ENCODE measurements around the gene PLPP2. TPM values are rescaled to one million over a fixed set of nuclear protein-coding genes. Genes with fewer than 3 reads are reported as not detected.

PLPP2 gene
- total RNA-seq, 1 experiment from 2014 or later: 9.4 TPM

DNA sequence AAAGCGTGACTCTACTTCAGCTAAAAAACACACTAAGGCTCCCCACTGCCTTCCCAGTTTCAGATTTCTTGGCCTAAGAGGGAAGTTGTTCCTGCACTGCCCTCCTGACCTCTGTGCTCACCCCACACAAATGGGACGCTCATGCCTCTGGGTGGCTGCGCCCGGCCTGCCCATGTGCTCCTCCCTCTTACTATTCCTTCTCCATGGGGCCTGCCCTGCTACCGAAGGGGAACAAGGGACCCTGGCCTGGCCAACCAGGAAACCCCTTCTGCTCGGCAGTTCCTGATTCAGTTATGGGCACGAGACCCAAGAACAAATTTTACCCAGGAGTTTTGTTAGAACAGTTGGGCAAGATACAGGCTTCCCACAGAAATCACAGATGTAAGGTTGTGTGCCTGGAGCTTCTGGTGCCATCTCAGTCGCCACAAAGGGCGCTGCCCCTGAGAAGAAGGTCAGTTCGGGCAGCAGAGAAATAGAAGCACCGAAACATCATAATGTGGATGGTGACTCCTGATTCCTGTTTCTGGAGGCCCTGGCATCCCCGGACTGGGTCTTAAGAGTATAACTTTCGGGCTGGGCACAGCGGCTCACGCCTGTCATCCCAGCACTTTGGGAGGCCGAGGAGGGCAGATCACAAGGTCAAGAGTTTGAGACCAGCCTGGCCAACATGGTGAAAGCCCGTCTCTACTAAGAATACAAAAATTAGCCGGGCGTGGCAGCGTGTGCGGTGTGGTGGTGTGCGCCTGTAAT lies 5.4 kb upstream of the PLPP2 start:
- in situ Hi-C loops (cut with HindIII; ENCODE audit: low pct_unique_long_range_greater_than_20kb, low sequenced_read_pairs): no loop called here
- DNase-seq (ENCODE audit: low read depth, low spot score): no peak

DNA sequence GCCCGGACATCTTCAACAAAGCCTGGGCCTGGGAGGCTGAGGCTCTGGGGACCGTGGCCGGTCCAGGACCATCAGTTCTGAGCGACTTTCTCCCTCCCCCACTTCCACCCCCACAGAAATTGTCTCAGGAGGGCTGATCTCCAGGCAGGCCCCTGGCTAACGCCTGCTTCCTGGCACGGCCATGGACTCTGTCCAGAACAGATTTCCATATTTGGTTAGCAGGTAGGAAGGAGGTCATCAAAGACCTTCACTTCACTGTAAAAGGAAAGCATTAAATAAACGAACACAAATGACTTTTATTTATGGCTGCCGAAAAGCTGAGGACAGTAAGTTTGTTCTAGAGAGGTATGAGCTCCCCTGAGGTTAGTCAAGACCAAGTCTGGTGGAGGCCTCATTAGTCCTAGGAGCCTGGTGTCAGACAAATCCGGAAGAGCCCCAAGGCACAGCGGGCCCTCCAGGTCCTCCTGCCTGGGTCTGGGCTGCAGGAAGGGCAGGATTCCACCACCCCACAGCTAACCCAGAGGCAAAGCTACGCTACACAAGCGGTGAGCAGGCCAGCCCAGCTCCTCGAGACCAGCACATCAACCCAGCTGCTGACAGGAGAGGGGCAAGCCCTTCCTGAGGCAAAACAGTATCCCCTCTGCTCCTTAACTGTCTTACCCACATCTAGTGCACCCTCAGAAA lies 4.6 kb upstream of the PLPP2 start:
- in situ Hi-C loops (cut with HindIII; ENCODE audit: low pct_unique_long_range_greater_than_20kb, low sequenced_read_pairs): no loop called here
- no peak for DNase-seq (ENCODE audit: low read depth, low spot score)

DNA sequence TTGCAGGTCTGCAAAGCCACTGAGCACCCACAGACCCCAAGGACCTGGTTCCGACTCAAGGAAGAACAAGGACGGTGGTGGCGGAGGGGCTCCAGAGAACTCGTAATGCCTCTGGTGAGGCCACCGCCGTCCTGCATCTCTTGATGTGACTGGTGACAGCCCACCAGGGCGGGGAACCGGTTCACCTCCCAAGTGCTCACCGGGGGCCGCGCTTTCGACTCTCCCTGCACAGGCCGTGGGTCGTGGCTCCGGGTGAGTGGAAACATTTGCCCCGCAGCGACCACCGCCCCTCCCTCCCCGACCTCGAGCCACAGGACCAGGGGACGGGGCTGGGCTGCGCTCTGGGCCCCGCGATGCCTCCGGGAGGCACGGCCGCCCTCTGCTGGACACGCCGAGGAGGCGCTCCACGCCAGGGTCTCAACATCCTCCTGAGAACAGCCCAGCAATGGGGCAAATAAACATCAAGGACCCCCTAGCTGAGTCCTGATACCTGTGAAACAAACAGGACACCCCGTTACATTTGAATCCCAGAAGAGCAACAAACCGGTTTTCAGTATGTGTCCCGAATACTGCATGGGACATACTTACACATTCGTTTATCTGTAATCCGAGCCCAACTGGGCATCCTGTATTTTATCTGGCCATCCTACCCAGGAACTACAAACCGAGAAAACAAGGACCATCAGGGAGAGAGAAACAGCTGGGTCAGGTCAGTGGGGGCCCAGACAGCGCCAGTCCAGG lies 3.9 kb upstream of the PLPP2 start:
- DNase-seq (ENCODE audit: low read depth, low spot score): peak; percentile 31

DNA sequence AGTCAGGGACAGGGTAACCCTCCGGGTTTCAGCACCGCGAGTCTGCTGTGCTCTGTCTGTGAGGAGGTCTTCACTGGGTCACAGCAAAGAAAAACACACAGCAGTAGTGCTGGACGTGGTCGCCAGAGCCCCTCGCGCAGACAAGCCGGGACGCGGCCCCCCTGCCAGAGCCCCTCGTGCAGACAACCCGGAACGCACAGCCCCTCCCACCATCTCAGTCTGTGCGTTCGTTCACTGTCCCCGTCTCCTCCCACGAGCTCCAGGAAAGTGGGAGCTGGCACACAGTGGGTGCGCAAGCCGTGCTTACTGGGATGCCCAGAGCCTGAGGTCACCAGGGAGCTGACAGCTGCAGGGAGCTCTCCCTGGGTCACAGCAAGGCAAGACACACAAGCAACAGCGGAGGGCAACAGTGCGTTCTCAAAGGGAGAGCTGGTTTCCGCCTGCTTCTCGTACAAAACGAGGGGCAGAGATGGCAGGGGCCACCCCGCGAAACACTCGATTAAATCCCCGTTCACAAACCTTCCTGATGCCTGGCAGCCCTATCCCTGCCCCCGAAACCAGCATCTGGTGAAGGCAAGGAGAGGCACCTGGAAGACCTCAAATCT lies 3.2 kb upstream of the PLPP2 start:
- no peak for DNase-seq (ENCODE audit: low read depth, low spot score)
- in situ Hi-C loops (cut with HindIII; ENCODE audit: low pct_unique_long_range_greater_than_20kb, low sequenced_read_pairs): no loop called here

More for the DNA sequence above, 3.9 kb upstream of the PLPP2 start:
- in situ Hi-C loops (cut with HindIII; ENCODE audit: low pct_unique_long_range_greater_than_20kb, low sequenced_read_pairs): no loop called here

DNA sequence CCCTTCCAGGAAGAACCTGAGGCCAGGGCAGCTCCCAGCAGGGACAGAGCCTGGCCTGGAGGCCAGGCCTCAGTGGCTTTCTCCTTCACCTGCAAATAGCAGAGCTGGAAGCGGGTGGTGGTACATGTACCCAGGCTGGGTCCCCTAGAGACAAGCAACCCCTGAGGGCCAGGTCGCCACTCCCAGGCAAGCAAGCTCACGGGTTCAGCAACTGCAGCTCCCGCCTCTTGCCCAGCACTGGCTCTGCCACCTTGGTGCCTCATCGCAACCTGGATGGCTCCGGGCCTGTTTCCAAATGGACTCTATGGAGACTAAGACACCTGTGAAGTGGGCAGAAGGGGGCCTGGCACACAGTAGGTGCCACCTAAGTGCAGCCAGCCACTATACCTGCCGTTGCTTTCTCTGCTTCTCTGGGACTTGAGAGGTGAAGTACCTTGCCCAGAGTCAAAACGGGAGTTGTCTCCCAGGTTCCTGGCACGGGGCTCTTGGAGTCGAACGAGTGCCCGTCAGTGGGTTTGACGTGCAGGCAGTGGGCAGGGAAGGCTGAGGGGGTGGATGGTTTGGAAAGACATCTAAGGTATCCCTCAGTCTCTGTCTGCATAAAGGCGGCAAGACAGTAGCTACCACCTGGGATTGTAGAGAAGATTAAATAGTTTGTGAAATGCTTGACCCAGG lies 2.4 kb upstream of the PLPP2 start:
- in situ Hi-C loops (cut with HindIII; ENCODE audit: low pct_unique_long_range_greater_than_20kb, low sequenced_read_pairs): no loop called here

DNA sequence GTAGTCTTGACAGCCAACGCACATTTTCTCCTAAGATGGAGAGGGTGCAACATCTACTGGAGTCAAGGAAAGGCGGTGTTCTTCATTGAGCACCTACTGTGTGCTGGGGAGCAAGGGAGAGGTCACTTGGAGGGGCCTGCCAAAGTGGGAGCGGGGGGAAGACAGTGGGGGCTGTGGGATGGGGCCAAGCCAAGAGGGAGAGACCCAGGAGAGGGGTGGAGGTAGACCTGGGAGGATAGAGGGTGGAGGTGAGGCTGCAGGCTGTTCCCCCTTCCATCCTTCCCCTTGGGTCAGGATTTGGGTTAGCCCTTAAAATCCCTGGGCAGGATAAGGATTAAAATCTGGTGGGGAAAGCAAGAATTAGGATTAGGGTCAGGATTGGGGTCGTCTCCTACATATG lies 1.7 kb upstream of the PLPP2 start:
- in situ Hi-C loops (cut with HindIII; ENCODE audit: low pct_unique_long_range_greater_than_20kb, low sequenced_read_pairs): no loop called here
- no peak for DNase-seq (ENCODE audit: low read depth, low spot score)

More for the DNA sequence above, 2.4 kb upstream of the PLPP2 start:
- no peak for DNase-seq (ENCODE audit: low read depth, low spot score)

DNA sequence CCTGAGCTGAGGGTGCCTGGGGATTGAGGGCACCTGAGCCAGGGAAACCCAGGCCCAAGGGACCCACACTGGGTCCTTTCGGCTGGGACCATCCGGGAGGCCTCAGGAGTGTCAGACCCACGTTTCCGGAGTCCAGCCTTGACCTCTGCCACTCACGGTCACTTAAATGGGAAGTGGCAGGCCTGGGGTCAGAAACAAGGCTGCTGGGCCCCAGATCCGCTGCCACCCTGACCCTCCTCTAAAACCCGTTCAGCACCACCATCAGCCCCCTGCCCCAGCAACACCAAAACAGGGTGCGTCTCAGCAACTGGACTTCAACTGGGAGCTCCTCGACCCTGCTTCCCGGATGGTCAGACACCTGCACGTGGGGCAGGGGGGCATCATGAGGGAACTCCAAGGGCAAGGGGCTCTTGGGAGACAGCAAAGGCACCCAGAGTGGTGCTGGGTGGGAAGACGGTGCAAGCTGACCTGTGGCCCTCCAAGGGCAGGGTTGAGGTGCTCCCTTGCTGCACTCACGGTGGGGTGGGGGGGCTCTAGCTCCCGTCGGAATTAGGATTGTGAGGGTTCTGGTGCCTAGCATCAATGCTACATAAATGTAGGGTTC lies 1.2 kb upstream of the PLPP2 start:
- DNase-seq (ENCODE audit: low read depth, low spot score): no peak
- in situ Hi-C loops (cut with HindIII; ENCODE audit: low pct_unique_long_range_greater_than_20kb, low sequenced_read_pairs): no loop called here

DNA sequence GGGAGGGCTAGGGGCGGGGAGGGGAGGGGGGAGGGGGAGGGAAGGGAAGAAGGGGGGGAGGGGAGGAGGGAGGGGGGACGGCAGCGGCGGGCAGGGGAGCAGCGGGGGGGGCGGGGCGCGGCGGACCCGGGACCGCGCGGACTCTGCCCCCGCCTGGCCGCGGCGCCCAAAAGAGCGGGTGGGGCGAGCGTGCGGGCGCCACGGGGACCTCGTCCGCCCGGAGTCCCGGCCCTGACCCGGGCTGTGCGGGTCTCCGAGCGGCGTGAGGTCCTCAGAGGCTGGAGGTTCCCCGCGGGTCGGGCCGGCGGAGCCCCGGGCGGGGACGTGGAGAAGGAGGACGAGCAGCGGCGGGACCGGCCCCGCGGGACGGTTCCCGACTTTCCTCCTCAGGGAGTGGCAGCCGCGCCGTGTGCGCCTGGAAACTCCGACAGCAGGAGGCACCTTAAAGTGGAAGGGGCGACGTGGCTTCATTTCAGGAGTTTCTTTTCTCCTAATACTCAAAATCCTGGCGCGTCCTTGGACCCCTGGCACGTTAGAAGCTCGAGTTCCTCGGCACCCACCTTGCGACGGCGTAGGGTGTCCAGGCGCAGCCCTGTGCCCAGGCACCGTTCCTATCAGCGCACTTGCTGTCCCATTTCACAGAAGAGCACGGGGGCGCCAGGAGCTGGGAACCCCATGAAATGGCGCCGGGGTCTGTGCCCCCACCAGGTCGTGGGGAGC lies 518 bp upstream of the PLPP2 start:
- in situ Hi-C loops (cut with HindIII; ENCODE audit: low pct_unique_long_range_greater_than_20kb, low sequenced_read_pairs): no loop called here
- no peak for DNase-seq (ENCODE audit: low read depth, low spot score)

DNA sequence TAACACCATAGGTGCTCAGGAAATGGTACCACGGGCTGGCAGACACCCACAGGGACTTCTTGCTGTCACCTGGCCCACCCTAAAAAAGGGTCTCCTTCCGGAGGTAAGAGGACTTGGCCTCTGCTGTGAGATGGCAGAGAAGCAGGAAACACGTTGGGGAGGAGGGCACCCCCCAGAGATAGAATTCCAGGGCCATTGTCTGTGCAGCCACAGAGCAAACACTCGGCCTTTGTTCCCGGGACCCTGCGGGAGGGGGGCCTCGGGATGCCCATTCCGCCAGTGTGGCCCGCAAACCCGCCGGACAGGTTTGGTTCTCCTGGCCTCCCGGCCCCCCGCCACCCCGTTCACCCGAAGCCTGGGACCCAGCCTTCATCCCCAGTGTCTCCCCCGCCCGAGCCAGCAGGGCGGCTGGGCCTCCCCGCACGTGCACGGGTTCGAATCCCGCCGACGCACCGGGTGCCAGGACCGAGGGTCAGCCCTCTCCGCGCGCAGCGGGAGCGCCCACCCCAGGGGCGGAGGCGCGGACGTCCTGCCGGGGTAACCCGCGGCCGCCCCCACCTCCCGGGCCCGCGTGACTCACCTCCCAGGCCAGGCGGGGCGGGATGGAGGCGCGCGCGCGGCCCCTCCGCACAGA lies 714 bp downstream of the PLPP2 start:
- in situ Hi-C loops (cut with HindIII; ENCODE audit: low pct_unique_long_range_greater_than_20kb, low sequenced_read_pairs): no loop called here
- peak; percentile 13 for DNase-seq (ENCODE audit: low read depth, low spot score)

DNA sequence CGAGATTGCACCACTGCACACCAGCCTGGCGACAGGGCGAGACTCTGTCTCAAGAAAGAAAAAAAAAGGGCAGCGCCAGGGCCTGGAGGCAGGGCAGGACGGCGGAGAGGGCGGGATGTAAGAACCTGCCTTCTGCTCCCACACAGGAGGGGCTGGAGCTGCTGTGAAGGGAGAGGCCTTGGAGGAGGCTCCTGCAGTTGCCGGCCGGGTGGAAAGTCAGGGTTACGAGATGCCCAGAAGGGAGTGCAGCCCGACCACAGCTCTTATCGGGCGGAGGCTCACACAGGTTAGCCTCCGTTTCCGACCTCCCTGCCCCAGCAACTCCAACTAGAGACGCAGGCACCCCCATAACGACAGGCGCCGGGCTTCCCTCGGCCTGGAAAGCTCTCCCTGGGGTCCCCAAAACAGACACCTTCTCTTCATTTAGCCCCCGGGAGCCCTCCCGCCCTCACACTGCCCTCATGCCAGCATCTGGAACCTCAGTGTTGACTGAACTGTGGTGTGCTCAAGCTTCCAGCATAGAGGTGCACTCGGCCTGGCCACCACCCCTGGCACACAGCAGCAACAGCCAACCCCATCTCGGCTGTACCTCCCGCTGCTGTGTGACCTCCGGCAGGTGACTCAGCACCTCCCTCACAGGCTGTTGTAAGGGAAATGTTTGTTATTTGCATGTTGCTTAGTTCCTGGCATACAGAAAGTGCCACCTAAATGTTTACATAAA lies 1.4 kb downstream of the PLPP2 start:
- DNase-seq (ENCODE audit: low read depth, low spot score): no peak
- in situ Hi-C loops (cut with HindIII; ENCODE audit: low pct_unique_long_range_greater_than_20kb, low sequenced_read_pairs): no loop called here

DNA sequence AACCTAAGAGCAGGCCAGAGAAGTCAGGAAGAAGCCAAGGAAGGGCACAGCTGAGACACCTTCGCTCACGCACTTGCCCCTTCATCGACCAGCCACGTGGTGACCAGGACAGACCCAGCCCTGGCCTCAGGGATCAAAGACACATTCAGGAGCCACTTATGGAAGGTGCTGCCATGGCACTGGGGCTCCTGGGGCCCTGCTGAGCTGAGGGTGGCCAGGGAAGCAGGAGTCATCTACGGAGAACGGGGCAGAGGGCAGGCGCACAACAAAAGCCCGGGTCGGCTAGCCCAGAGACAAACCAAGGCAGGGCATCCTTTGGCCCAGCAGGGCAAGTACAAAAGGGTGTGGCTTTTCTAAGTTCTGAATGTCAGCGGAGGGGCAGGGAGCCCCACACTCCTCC lies 2.3 kb downstream of the PLPP2 start:
- in situ Hi-C loops (cut with HindIII; ENCODE audit: low pct_unique_long_range_greater_than_20kb, low sequenced_read_pairs): no loop called here

DNA sequence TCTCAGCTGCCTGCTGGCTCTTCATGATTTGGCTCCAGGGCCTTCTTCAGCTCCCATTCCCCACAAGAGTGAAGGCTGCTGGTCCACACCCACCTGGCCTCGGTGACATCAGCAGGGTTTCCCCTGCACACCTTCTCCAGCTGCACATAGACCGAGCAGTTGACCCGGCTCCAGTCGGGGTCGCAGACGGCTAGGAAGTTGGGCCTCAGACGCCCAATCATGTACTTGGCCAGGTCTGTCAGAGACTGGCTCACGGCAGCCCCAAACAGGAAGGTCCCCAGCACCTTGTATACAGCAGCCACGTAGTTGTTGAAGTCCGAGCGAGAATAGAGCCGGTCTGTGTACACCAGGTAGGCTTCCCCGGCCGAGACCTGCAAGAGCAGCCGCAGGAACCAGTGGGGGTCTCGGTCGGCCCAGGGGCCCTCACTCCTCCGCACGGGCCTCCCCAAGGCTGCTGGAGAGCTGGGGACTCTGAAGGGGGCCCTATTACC lies 3.8 kb downstream of the PLPP2 start:
- in situ Hi-C loops (cut with HindIII; ENCODE audit: low pct_unique_long_range_greater_than_20kb, low sequenced_read_pairs): no loop called here
- no peak for DNase-seq (ENCODE audit: low read depth, low spot score)

More for the DNA sequence above, 2.3 kb downstream of the PLPP2 start:
- DNase-seq (ENCODE audit: low read depth, low spot score): no peak

DNA sequence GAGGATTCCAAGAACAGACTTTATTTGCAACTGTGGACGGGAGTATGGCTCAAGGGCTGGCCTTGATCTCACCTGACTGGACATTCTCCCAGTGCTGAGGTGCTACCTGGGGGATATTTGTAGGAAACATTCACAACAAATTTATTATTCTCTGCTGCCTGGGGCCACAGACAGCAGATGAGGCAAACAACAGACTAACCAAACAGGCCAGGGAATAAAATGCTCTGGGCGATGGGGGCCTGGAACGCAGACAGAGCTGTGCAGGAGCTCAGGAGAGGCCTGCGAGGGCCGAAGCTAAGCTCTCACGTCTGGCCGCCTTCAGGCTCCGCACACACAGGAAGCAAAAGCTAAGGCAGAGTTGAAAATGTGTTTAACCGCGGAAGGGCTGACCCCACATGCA lies 7.8 kb downstream of the PLPP2 start:
- in situ Hi-C loops (cut with HindIII; ENCODE audit: low pct_unique_long_range_greater_than_20kb, low sequenced_read_pairs): no loop called here
- DNase-seq (ENCODE audit: low read depth, low spot score): no peak

DNA sequence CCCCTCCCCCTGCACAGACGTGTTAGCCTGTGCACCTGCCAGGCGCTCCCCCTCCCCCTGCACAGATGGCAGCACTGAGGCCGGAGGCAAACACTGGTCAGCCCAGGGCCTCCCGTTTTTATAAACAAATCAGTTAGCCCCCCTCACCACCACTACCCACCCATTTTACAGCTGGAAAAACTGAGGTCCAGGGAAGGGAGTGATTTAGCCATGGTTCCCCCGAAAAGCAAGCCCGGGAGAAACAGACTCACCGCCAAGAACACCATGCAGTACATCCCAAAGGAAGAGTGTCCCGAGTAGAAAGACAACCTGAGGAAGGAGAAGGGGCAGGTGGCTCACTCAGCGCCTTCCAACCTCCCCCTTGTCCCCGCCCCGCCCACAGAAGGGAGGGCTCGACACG lies 8.7 kb downstream of the PLPP2 start:
- in situ Hi-C loops (cut with HindIII; ENCODE audit: low pct_unique_long_range_greater_than_20kb, low sequenced_read_pairs): no loop called here
- DNase-seq (ENCODE audit: low read depth, low spot score): no peak

DNA sequence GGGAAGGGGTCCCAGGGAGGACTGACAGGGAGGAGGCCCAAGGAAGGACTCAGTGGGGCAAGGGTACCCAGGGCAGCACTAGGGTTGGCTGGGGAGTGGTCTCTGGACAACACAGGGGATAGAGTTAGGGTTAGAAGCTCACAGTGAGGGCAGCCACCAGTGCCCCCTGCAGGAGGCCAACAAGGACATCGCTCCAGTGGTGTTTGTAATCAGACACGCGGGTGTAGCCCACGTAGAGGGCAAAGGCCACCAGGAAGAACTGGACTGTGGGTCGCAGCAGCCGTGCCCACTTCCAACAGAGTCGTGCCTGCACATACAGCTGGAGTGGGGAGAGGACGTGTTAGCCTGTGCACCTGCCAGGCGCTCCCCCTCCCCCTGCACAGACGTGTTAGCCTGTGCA lies 9.2 kb downstream of the PLPP2 start:
- in situ Hi-C loops (cut with HindIII; ENCODE audit: low pct_unique_long_range_greater_than_20kb, low sequenced_read_pairs): no loop called here
- no peak for DNase-seq (ENCODE audit: low read depth, low spot score)

Data from SK-MEL-5 (cell line).